K562 (cell line): Measurements from ENCODE around the gene CARM1. TPM values are rescaled to one million over a fixed set of nuclear protein-coding genes. Genes with fewer than 3 reads are reported as not detected.

Source experiments
- E2F8 ChIP-seq: fragments of 450-650 bp; IDR thresholded peaks from 2 replicates; pipeline ENCODE4 v1.7.1; 2018; ENCODE audit warnings: mild to moderate bottlenecking, low read depth; ENCODE audit not compliant: partially characterized antibody
- ETS2 ChIP-seq: IDR thresholded peaks from 2 replicates; pipeline ENCODE4 v1.6.1; 2016; ENCODE audit warnings: borderline replicate concordance, missing genetic modification characterization, mild to moderate bottlenecking, moderate library complexity, missing compliant biosample characterization; ENCODE audit not compliant: poor library complexity, severe bottlenecking
- GABPB1 ChIP-seq: sonication (generic); formaldehyde crosslinking; IDR thresholded peaks from 2 replicates; pipeline ENCODE4 v1.8.0; 2022; ENCODE audit warnings: mild to moderate bottlenecking, missing genetic modification reagents
- HNRNPLL ChIP-seq: fragments of 200-400 bp; formaldehyde crosslinking; IDR thresholded peaks from 2 replicates; pipeline ENCODE4 v1.6.1; 2017; ENCODE audit warnings: low read length, low read depth, mild to moderate bottlenecking; ENCODE audit not compliant: poor library complexity, severe bottlenecking
- KDM1A ChIP-seq, 2 experiments: fragments of 450-650 bp; IDR thresholded peaks; 2 replicates each; pipeline ENCODE4 v1.6.1; 2016; ENCODE audit warnings: mild to moderate bottlenecking in 2 of 2
- MAX ChIP-seq: sonication (generic); formaldehyde crosslinking; IDR thresholded peaks from 2 replicates; pipeline ENCODE4 v1.9.0; 2022; ENCODE audit warnings: mild to moderate bottlenecking, missing genetic modification reagents
- NKRF ChIP-seq: fragments of 450-650 bp; IDR thresholded peaks from 2 replicates; pipeline ENCODE4 v1.6.1; 2016; ENCODE audit warnings: borderline replicate concordance
- RBM14 ChIP-seq: fragments of 200-400 bp; formaldehyde crosslinking; IDR thresholded peaks from 2 replicates; pipeline ENCODE4 v1.6.1; 2018; ENCODE audit warnings: low read depth, mild to moderate bottlenecking, low read length, moderate library complexity, borderline replicate concordance; ENCODE audit not compliant: insufficient read depth
- TAF1 ChIP-seq: IDR thresholded peaks from 2 replicates; pipeline ENCODE4 v1.6.1; 2011; ENCODE audit warnings: mild to moderate bottlenecking, low read length, moderate library complexity; ENCODE audit not compliant: insufficient read depth, control insufficient read depth, severe bottlenecking; ENCODE audit errors: extremely low read depth
- TCF3 ChIP-seq: sonication (generic); formaldehyde crosslinking; IDR thresholded peaks from 2 replicates; pipeline ENCODE4 v1.4.0; 2020; ENCODE audit warnings: mild to moderate bottlenecking, missing genetic modification reagents
- YBX1 ChIP-seq: fragments of 450-650 bp; IDR thresholded peaks from 2 replicates; pipeline ENCODE4 v1.7.1; 2016; ENCODE audit warnings: mild to moderate bottlenecking
- ZBTB1 ChIP-seq: sonication (generic); formaldehyde crosslinking; IDR thresholded peaks from 2 replicates; pipeline ENCODE4 v1.8.1; 2023; ENCODE audit warnings: missing genetic modification reagents, low read depth, mild to moderate bottlenecking, borderline replicate concordance
- ZMIZ1 ChIP-seq, 2 experiments: fragments of 150-350 bp in 1 of 2; IDR thresholded peaks; 2 replicates each; pipeline ENCODE4 v1.6.1; 2012 to 2016; ENCODE audit warnings: low read depth in 2 of 2, low read length in 2 of 2, mild to moderate bottlenecking in 1 of 2, moderate library complexity in 1 of 2
- ZNF740 ChIP-seq, 3 experiments: fragments of 200-800 bp in 1 of 3; sonication (Bioruptor generic) in 1 of 3; sonication (generic) in 1 of 3; formaldehyde crosslinking in 1 of 3; IDR thresholded peaks; 2 replicates each; pipeline versions ENCODE4 v1.6.1 to v1.8.0; 2016 to 2022; ENCODE audit warnings: mild to moderate bottlenecking in 2 of 3, missing compliant biosample characterization in 2 of 3, missing genetic modification characterization in 2 of 3, missing genetic modification reagents in 1 of 3
- ZNF778 ChIP-seq: fragments of 450-650 bp; formaldehyde crosslinking; IDR thresholded peaks from 2 replicates; pipeline ENCODE4 v1.4.0; 2020; ENCODE audit warnings: mild to moderate bottlenecking, moderate library complexity
- polyA plus RNA-seq, 8 experiments: library from polyadenylated mRNA; depleted of rRNA in 4 of 8; stranded (reverse) in 5 of 8; unstranded in 3 of 8; fragments of >200 nt; fragmentation: Nextera tagmentation in 2 of 8; fragmentation: Illumina TruSeq in 1 of 8; extraction: Ambion mirVana in 2 of 8; extraction: Trizol in 1 of 8; gene quantifications; 2 replicates each; pipeline versions ENCODE4 v1.2.1 to v1.2.3, GENCODE V29; 2011 to 2014; ENCODE audit warnings: inconsistent platforms in 1 of 8, missing spikeins in 1 of 8
- total RNA-seq, 7 experiments: library from RNA; depleted of rRNA in 6 of 7; stranded (reverse); fragments of >200 nt in 6 of 7; fragmentation: Illumina TruSeq in 2 of 7; extraction: Trizol in 2 of 7; gene quantifications; 2 replicates each; pipeline versions ENCODE4 v1.2.1 to v1.2.3, GENCODE V29; 2011 to 2021; ENCODE audit warnings: low replicate concordance in 1 of 7

CARM1 gene
- total and polyA plus RNA-seq, 9 of the 15 experiments (the other 6 are each of a cell fraction or from before 2014, with no cell fraction given): 0.36 to 86.0 (median 29.7) TPM

- TF ChIP-seq E2F8: no peak
- TF ChIP-seq GABPB1 (CRISPR knock-in tag): 0 out of 2 replicates have a peak, but pooled peaks have one; percentile 72
- 0 out of 2 replicates have a peak, but pooled peaks have one; percentile 23 for TF ChIP-seq RBM14
- no peak for TF ChIP-seq ZNF778 (CRISPR knock-in tag)
- peak; percentile 41; the same call in 1 of the 2 replicates for TF ChIP-seq NKRF
- TF ChIP-seq ZMIZ1 (IDR thresholded peaks at IDR 0.05; ENCODE audit: low read depth in 2 of 2, low read length in 2 of 2): no peak
- TF ChIP-seq ETS2 (tag): no peak
- peak; percentile 89 for TF ChIP-seq ZNF740 (CRISPR knock-in tag; IDR thresholded peaks at IDR 0.05)
- peak in 1 of 2 experiments; percentile 92; a peak in 2 of 4 replicates for TF ChIP-seq ZNF740 (tag; IDR thresholded peaks at IDR 0.05)
- TF ChIP-seq HNRNPLL: no peak
- peak; percentile 2; the same call in 1 of the 2 replicates for TF ChIP-seq ZBTB1 (CRISPR knock-in tag)
- no peak for TF ChIP-seq KDM1A (IDR thresholded peaks at IDR 0.05)
- peak; percentile 59 for TF ChIP-seq TAF1
- no peak for TF ChIP-seq YBX1
- TF ChIP-seq MAX (CRISPR knock-in tag): no peak
- TF ChIP-seq TCF3 (CRISPR knock-in tag): no peak
Observed at GRCh38 chr19:10835754-10836478, 35.4 kb upstream of the CARM1 start, which contains the start of gene TMED1 (continued).
